GM18505 (cell line): Measurements from ENCODE around the gene PAX6.
"Not testable (repeated sequence)": the region's sequence is repeated elsewhere in the genome, so short reads cannot be mapped to it uniquely, and the experiment has no call there.

Experiments used
- ATAC-seq: cut with Tn5 transposase; IDR thresholded peaks from one replicate; pipeline ENCODE4 v1.9.1; 2021; ENCODE audit not compliant: unreplicated experiment
- POLR2A ChIP-seq: IDR thresholded peaks from 4 replicates; pipeline ENCODE4 v1.6.1; 2011; ENCODE audit warnings: borderline replicate concordance; ENCODE audit not compliant: insufficient read depth, insufficient read length; ENCODE audit errors: extremely low read depth

Gene PAX6

GRCh38 chr11:31768749-31769640 lies 42.1 kb downstream of the PAX6 start:
- no peak for ATAC-seq
- no peak for TF ChIP-seq POLR2A

GRCh38 chr11:31767685-31768084 lies 43.4 kb downstream of the PAX6 start:
- TF ChIP-seq POLR2A, result no peak
- ATAC-seq, result no peak

GRCh38 chr11:31767066-31767465 lies 44.1 kb downstream of the PAX6 start:
- ATAC-seq, result no peak

GRCh38 chr11:31764766-31765165 lies 46.4 kb downstream of the PAX6 start:
- no peak for TF ChIP-seq POLR2A
- no peak for ATAC-seq

More at GRCh38 chr11:31767066-31767465, 44.1 kb downstream of the PAX6 start:
- TF ChIP-seq POLR2A, result no peak

- no peak for TF ChIP-seq POLR2A
- no peak for ATAC-seq
Observed at GRCh38 chr11:31764261-31764660, 46.9 kb downstream of the PAX6 start.

- ATAC-seq, result no peak
- TF ChIP-seq POLR2A, result no peak
Observed at GRCh38 chr11:31763296-31763695, 47.8 kb downstream of the PAX6 start.

- TF ChIP-seq POLR2A, result no peak
Observed at GRCh38 chr11:31761636-31762035, 49.5 kb downstream of the PAX6 start.

GRCh38 chr11:31757260-31757835 lies 53.8 kb downstream of the PAX6 start:
- ATAC-seq, result no peak
- no peak for TF ChIP-seq POLR2A

More at GRCh38 chr11:31761636-31762035, 49.5 kb downstream of the PAX6 start:
- ATAC-seq, result no peak

GRCh38 chr11:31747581-31747980 lies 63.5 kb downstream of the PAX6 start:
- no peak for ATAC-seq
- no peak for TF ChIP-seq POLR2A

GRCh38 chr11:31740731-31741368 lies 70.3 kb downstream of the PAX6 start:
- not testable (repeated sequence) for ATAC-seq

- TF ChIP-seq POLR2A, result no peak
- ATAC-seq, result no peak
Observed at GRCh38 chr11:31740131-31740530, 71.0 kb downstream of the PAX6 start.
